A549 (cell line): Measurements from ENCODE around the gene MBNL1. TPM values are rescaled to one million over a fixed set of nuclear protein-coding genes. Genes with fewer than 3 reads are reported as not detected.
"Not testable (repeated sequence)": the region's sequence is repeated elsewhere in the genome, so short reads cannot be mapped to it uniquely, and the experiment has no call there.

Source experiments
- ATAC-seq, 2 experiments: fragments of 200-7000 bp in 1 of 2; fragments of >200 bp in 1 of 2; cut with Nextera tagmentation in 1 of 2; cut with Tn5 transposase in 1 of 2; 3 replicates each; pipeline versions ENCODE4 v1.8.0 to v1.9.1; 2018 to 2020; ENCODE audit warnings: mild to moderate bottlenecking in 1 of 2, moderate library complexity in 1 of 2
- CTCF ChIA-PET: fragments of 300-600 bp; sonication (Branson Sonifier 250); formaldehyde crosslinking; extraction: SDS; loops from one replicate; lab custom pipeline; 2021; ENCODE audit warnings: antibody characterized with exemption, inconsistent platforms; lab: Yijun Ruan, JAX
- POLR2A ChIA-PET: fragments of 350-600 bp; formaldehyde crosslinking; extraction: SDS; loops from one replicate; lab custom pipeline; 2021; ENCODE audit warnings: antibody characterized with exemption, inconsistent platforms; lab: Yijun Ruan, JAX
- DNase-seq, 2 experiments: peaks; one replicate each; pipeline versions ENCODE4 v3.0.0 to v3.0.0-alpha.2; 2011 to 2016; ENCODE audit warnings: low read depth in 1 of 2, low spot score in 1 of 2
- FAIRE-seq: peaks from 2 replicates; lab custom pipeline; 2011; peaks lifted over from hg19 to GRCh38; lab: Jason Lieb, UNC
- H3K27ac ChIP-seq, 2 experiments: fragments of >200 bp; sonication (Bioruptor Twin); formaldehyde crosslinking; 3 replicates each; pipeline ENCODE4 v1.5.1; 2016 to 2017
- H3K4me1 ChIP-seq: fragments of >200 bp; sonication (Bioruptor Twin); formaldehyde crosslinking; 3 replicates; pipeline ENCODE4 v1.6.1; 2016
- H3K4me2 ChIP-seq: fragments of >200 bp; sonication (Bioruptor Twin); formaldehyde crosslinking; 3 replicates; pipeline ENCODE4 v1.6.1; 2016
- H3K4me3 ChIP-seq: fragments of >200 bp; sonication (Bioruptor Twin); formaldehyde crosslinking; 3 replicates; pipeline ENCODE4 v1.5.1; 2016
- H3K9me3 ChIP-seq: fragments of >200 bp; sonication (Bioruptor Twin); formaldehyde crosslinking; 3 replicates; pipeline ENCODE4 v1.6.1; 2016
- BHLHE40 ChIP-seq: IDR thresholded peaks from 2 replicates; pipeline ENCODE4 v1.6.1; 2012; ENCODE audit warnings: low read depth, low read length, inconsistent platforms
- CBX2 ChIP-seq: fragments of 200-600 bp; sonication (generic); IDR thresholded peaks from 2 replicates; pipeline ENCODE4 v1.6.1; 2016; ENCODE audit warnings: low read depth, mild to moderate bottlenecking, borderline replicate concordance
- CEBPB ChIP-seq, 2 experiments: fragments of >200 bp in 1 of 2; sonication (Bioruptor Twin) in 1 of 2; formaldehyde crosslinking in 1 of 2; IDR thresholded peaks; 2 replicates each; pipeline ENCODE4 v1.6.1; 2012 to 2016
- CHD4 ChIP-seq: fragments of 200-600 bp; sonication (generic); IDR thresholded peaks from 2 replicates; pipeline ENCODE4 v1.6.1; 2016; ENCODE audit warnings: antibody characterized with exemption, mild to moderate bottlenecking, borderline replicate concordance
- EHMT2 ChIP-seq: fragments of 200-600 bp; sonication (generic); IDR thresholded peaks from 2 replicates; pipeline ENCODE4 v1.6.1; 2016; ENCODE audit warnings: antibody characterized with exemption, low read depth, mild to moderate bottlenecking, moderate library complexity
- EP300 ChIP-seq, 2 experiments: fragments of >200 bp; sonication (Bioruptor Twin); formaldehyde crosslinking; IDR thresholded peaks; 2 replicates in 1 of 2; 3 replicates in 1 of 2; pipeline ENCODE4 v1.6.1; 2016 to 2017
- GATA3 ChIP-seq: IDR thresholded peaks from 2 replicates; pipeline ENCODE4 v1.6.1; 2012; ENCODE audit warnings: borderline replicate concordance
- HDAC2 ChIP-seq: fragments of 200-600 bp; sonication (generic); IDR thresholded peaks from 2 replicates; pipeline ENCODE4 v1.6.1; 2016
- HOXB5 ChIP-seq: fragments of 250-450 bp; sonication (Bioruptor Pico); IDR thresholded peaks from 2 replicates; pipeline ENCODE4 v1.5.0; 2020; ENCODE audit warnings: mild to moderate bottlenecking, moderate library complexity
- JUN ChIP-seq, 2 experiments: fragments of >200 bp; sonication (Bioruptor Twin); formaldehyde crosslinking; IDR thresholded peaks; 2 replicates in 1 of 2; 3 replicates in 1 of 2; pipeline ENCODE4 v1.6.1; 2016 to 2017
- JUNB ChIP-seq: fragments of >200 bp; sonication (Bioruptor Twin); formaldehyde crosslinking; IDR thresholded peaks from 2 replicates; pipeline ENCODE4 v1.6.1; 2016
- KDM5A ChIP-seq: fragments of 200-600 bp; sonication (generic); IDR thresholded peaks from 2 replicates; pipeline ENCODE4 v1.6.1; 2016; ENCODE audit warnings: antibody characterized with exemption, mild to moderate bottlenecking
- MAFK ChIP-seq: fragments of 450-650 bp; IDR thresholded peaks from 2 replicates; pipeline ENCODE4 v1.6.1; 2014; ENCODE audit not compliant: partially characterized antibody
- MAX ChIP-seq: IDR thresholded peaks from 2 replicates; pipeline ENCODE4 v1.6.1; 2012
- MYC ChIP-seq: IDR thresholded peaks from 2 replicates; pipeline ENCODE4 v1.6.1; 2012; ENCODE audit warnings: mild to moderate bottlenecking, inconsistent platforms, low read length, improper control_type of control experiment, borderline replicate concordance
- PBX3 ChIP-seq: IDR thresholded peaks from 2 replicates; pipeline ENCODE4 v1.6.1; 2012
- PHF8 ChIP-seq: fragments of 200-600 bp; sonication (generic); IDR thresholded peaks from 2 replicates; pipeline ENCODE4 v1.6.1; 2016; ENCODE audit warnings: low read depth, mild to moderate bottlenecking, antibody characterized with exemption, moderate library complexity, borderline replicate concordance
- POLR2AphosphoS2 ChIP-seq: conservative IDR thresholded peaks from 2 replicates; pipeline ENCODE4 v1.6.1; 2012; ENCODE audit warnings: low read length, improper control_type of control experiment, inconsistent platforms
- RCOR1 ChIP-seq: fragments of 150-350 bp; IDR thresholded peaks from 2 replicates; pipeline ENCODE4 v1.6.1; 2014; ENCODE audit warnings: antibody characterized with exemption, low read length, low read depth
- RNF2 ChIP-seq: fragments of 200-600 bp; sonication (generic); IDR thresholded peaks from 2 replicates; pipeline ENCODE4 v1.6.1; 2016; ENCODE audit warnings: low read depth, mild to moderate bottlenecking, antibody characterized with exemption, moderate library complexity, borderline replicate concordance
- SREBF2 ChIP-seq: fragments of 450-650 bp; IDR thresholded peaks from 2 replicates; pipeline ENCODE4 v1.6.1; 2014; ENCODE audit warnings: mild to moderate bottlenecking, moderate library complexity
- TP53 ChIP-seq: fragments of 250-450 bp; sonication (Bioruptor Pico); IDR thresholded peaks from 2 replicates; pipeline ENCODE4 v1.5.0; 2021; ENCODE audit warnings: mild to moderate bottlenecking, moderate library complexity
- ZC3H11A ChIP-seq: fragments of 450-650 bp; IDR thresholded peaks from 2 replicates; pipeline ENCODE4 v1.6.1; 2014; ENCODE audit warnings: antibody characterized with exemption, mild to moderate bottlenecking
- WGBS: methylation state at CpG from one replicate; pipeline ENCODE4 v1.1.6; 2017; ENCODE audit errors: missing lambda C conversion rate; 5-methylcytosine and 5-hydroxymethylcytosine counted together
- polyA plus RNA-seq, 4 experiments: library from polyadenylated mRNA; depleted of rRNA in 3 of 4; stranded (reverse); fragments of >200 nt; fragmentation: RNase III in 1 of 4; extraction: RNeasy Plus Mini Kit Qiagen cat#74134 plus additional on column Dnase treatment in 1 of 4; gene quantifications; 2 replicates in 3 of 4; 3 replicates in 1 of 4; pipeline ENCODE4 v1.2.3, GENCODE V29; 2011 to 2017
- TF ChIP-seq, protein P1 (sequence below): fragments of 150-350 bp; IDR thresholded peaks from 2 replicates; pipeline ENCODE4 v1.6.1; 2014; ENCODE audit warnings: low read depth, mild to moderate bottlenecking, low read length
- TF ChIP-seq, protein P2 (sequence below): fragments of 450-650 bp; IDR thresholded peaks from 2 replicates; pipeline ENCODE4 v1.6.1; 2014; ENCODE audit warnings: antibody characterized with exemption
- TF ChIP-seq, protein P3 (sequence below): IDR thresholded peaks from 2 replicates; pipeline ENCODE4 v1.6.1; 2012; ENCODE audit warnings: low read depth, borderline replicate concordance

The MBNL1 gene
- polyA plus RNA-seq, 2 of the 4 experiments (the other 2 are of a cell fraction), result 60.5 to 92.5 TPM

DNA sequence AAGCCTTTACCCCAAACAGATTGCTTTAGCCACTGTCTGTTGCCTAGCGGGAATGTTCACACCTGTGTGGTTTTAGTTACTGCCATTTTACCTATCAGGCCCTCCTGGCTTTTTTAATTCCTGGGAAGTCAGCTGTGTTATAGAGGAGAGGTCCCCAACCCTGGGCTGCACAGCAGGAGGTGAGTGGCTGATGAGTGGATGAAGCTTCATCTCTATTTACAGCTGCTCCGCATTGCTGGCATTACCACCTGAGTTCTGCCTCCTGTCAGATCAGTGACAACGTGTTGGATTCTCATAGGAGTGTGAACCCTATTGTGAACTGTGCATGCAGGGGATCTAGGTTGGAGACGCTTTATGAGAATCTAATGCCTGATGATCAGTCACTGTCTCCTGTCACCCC lies 127.0 kb downstream of the MBNL1 start:
- POLR2A ChIA-PET, result no interaction called here
- DNase-seq (no peak), ATAC-seq (no peak; a peak in 1 of 6 replicates), FAIRE-seq (no peak)
- CTCF ChIA-PET, result interaction anchor here (1.1 to 2.1 kb wide), 2 partner anchors 8 to 49 kb away, joined by 3 to 6 read pairs; no protein-coding TSS in a partner anchor
- no peak for TF ChIP-seq JUNB
- TF ChIP-seq BHLHE40, result no peak
- no peak for TF ChIP-seq TP53 (CRISPR knock-in tag)
- TF ChIP-seq RCOR1, result no peak
- TF ChIP-seq CHD4, result no peak
- Histone ChIP-seq H3K4me3 (no peak overlapping the region), H3K27ac (no peak overlapping the region), H3K9me3 (no peaks in the 10 kb centered on the region), H3K4me2 (no peak overlapping the region), H3K4me1 (peaks cover 58% of the 10 kb centered on the region)
- WGBS, result 92% methylated on average over 4 of the region's 4 CpGs

DNA sequence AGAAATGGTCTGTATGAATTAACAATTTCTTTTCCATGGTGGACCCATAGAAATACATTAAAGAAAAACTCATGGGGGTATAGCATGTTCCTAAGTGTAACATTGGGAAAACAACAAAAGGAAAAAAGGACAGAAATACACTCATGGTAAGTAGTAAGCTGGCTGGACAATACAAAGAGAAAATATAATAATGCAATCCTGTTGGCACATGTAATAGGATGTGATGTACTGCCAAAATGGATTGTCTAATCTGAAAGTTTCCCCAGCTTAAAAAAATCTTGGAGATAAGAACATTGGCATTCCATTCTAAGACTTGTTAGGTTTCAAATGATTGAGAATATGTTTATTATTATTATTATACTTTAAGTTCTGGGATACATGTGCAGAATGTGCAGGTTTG lies 128.1 kb downstream of the MBNL1 start:
- no peaks in the 10 kb centered on the region for H3K9me3 ChIP-seq
- DNase-seq (no peak), ATAC-seq (no peak)
- CTCF ChIA-PET, result interaction anchor here (1.1 to 2.1 kb wide), 2 partner anchors 9 to 47 kb away, joined by 3 to 6 read pairs; no protein-coding TSS in a partner anchor
- no peak for TF ChIP-seq MYC
- no peak for TF ChIP-seq CEBPB (IDR thresholded peaks at IDR 0.05)
- TF ChIP-seq EP300 (IDR thresholded peaks at IDR 0.05), result no peak
- TF ChIP-seq MAFK, result no peak
- no peak for TF ChIP-seq RNF2
- TF ChIP-seq JUN (IDR thresholded peaks at IDR 0.05), result no peak
- TF ChIP-seq, protein P1, sequence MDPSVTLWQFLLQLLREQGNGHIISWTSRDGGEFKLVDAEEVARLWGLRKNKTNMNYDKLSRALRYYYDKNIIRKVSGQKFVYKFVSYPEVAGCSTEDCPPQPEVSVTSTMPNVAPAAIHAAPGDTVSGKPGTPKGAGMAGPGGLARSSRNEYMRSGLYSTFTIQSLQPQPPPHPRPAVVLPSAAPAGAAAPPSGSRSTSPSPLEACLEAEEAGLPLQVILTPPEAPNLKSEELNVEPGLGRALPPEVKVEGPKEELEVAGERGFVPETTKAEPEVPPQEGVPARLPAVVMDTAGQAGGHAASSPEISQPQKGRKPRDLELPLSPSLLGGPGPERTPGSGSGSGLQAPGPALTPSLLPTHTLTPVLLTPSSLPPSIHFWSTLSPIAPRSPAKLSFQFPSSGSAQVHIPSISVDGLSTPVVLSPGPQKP, result no peak
- TF ChIP-seq HOXB5 (CRISPR knock-in tag), result no peak
- TF ChIP-seq CBX2, result no peak
- no peak for TF ChIP-seq SREBF2
- TF ChIP-seq, all 56 proteins: peak for 0
- peaks cover 58% of the 10 kb centered on the region for H3K4me1 ChIP-seq
- H3K27ac ChIP-seq, result no peak overlapping the region; a peak in 1 of 6 replicates
- no peak for FAIRE-seq
- POLR2A ChIA-PET, result no interaction called here
- no peak overlapping the region for H3K4me3 ChIP-seq
- no peak overlapping the region for H3K4me2 ChIP-seq

GRCh38 chr3:152397348-152397747 lies 128.6 kb downstream of the MBNL1 start:
- ATAC-seq, H3K27ac ChIP-seq, FAIRE-seq, POLR2A ChIA-PET, H3K9me3 ChIP-seq, H3K4me2 ChIP-seq, H3K4me3 ChIP-seq, DNase-seq: not testable (repeated sequence)
- CTCF ChIA-PET, result interaction anchor here (2.1 kb wide), 1 partner anchor 10 kb away, joined by 6 read pairs; no protein-coding TSS in a partner anchor
- WGBS, result 97% methylated on average over 2 of the region's 2 CpGs
- H3K4me1 ChIP-seq, result peaks cover 58% of the 10 kb centered on the region

DNA sequence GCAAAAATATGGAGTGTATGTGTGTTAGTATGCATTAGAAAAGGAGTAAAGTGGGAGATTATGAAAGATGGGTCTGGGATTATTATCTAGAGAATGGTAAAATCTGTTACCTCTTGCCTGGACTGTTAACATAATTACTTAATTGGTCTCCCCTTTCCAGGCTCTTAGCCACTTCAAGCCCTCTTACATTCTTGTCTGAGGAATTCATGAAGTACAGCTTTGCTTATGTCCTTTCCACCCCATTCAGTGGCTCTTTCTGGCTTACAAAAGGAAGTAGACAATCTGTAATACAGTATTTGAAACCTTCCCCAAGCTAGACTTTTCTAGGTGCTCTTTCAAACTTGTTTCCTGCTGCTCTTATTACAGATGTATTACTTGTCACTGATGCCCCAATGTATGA lies 129.8 kb downstream of the MBNL1 start:
- Histone ChIP-seq H3K9me3 (no peaks in the 10 kb centered on the region), H3K27ac (peak overlapping the region; percentile 55 to 72; a peak in 4 of 6 replicates), H3K4me3 (no peak overlapping the region), H3K4me1 (peaks cover 59% of the 10 kb centered on the region), H3K4me2 (peak overlapping the region; percentile 54; the same call in 2 of the 3 replicates)
- no peak for TF ChIP-seq KDM5A
- TF ChIP-seq CBX2, result no peak
- no peak for TF ChIP-seq MAX
- no peak for TF ChIP-seq EHMT2
- TF ChIP-seq HDAC2, result no peak
- TF ChIP-seq, protein P2, sequence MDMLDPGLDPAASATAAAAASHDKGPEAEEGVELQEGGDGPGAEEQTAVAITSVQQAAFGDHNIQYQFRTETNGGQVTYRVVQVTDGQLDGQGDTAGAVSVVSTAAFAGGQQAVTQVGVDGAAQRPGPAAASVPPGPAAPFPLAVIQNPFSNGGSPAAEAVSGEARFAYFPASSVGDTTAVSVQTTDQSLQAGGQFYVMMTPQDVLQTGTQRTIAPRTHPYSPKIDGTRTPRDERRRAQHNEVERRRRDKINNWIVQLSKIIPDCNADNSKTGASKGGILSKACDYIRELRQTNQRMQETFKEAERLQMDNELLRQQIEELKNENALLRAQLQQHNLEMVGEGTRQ, result no peak
- TF ChIP-seq, protein P3, sequence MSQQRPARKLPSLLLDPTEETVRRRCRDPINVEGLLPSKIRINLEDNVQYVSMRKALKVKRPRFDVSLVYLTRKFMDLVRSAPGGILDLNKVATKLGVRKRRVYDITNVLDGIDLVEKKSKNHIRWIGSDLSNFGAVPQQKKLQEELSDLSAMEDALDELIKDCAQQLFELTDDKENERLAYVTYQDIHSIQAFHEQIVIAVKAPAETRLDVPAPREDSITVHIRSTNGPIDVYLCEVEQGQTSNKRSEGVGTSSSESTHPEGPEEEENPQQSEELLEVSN, result no peak
- no peak for TF ChIP-seq PHF8
- no peak for TF ChIP-seq GATA3
- TF ChIP-seq MYC, result no peak
- TF ChIP-seq ZC3H11A, result no peak
- TF ChIP-seq, protein P1, result no peak
- no peak for TF ChIP-seq POLR2AphosphoS2
- TF ChIP-seq PBX3, result no peak
- ChIA-PET POLR2A (no interaction called here), CTCF (interaction anchor here (0.5 to 2.2 kb wide), 3 partner anchors 8 to 22 kb away, joined by 3 to 5 read pairs (median 3); no protein-coding TSS in a partner anchor)
- FAIRE-seq, result no peak
- ATAC-seq, result no peak
- DNase-seq, result no peak
